IMR-90 (cell line): ENCODE measurements around the gene CDK17.

ENCODE experiments used
- BHLHE40 ChIP-seq: fragments of 150-350 bp; IDR thresholded peaks from 2 replicates; pipeline ENCODE4 v1.6.1; 2016; ENCODE audit warnings: mild to moderate bottlenecking, low read depth, low read length
- CEBPB ChIP-seq: IDR thresholded peaks from 2 replicates; pipeline ENCODE4 v1.6.1; 2012; ENCODE audit warnings: low read depth, low read length, improper control_type of control experiment
- CHD1 ChIP-seq: IDR thresholded peaks from 2 replicates; pipeline ENCODE4 v1.6.1; 2012; ENCODE audit warnings: low read depth, low read length, improper control_type of control experiment
- FOS ChIP-seq: fragments of 150-350 bp; IDR thresholded peaks from 2 replicates; pipeline ENCODE4 v1.6.1; 2016; ENCODE audit warnings: low read depth, low read length
- MAZ ChIP-seq: IDR thresholded peaks from 2 replicates; pipeline ENCODE4 v1.6.1; 2012; ENCODE audit warnings: low read depth, mild to moderate bottlenecking, low read length, improper control_type of control experiment, moderate library complexity, borderline replicate concordance
- MXI1 ChIP-seq: IDR thresholded peaks from 2 replicates; pipeline ENCODE4 v1.6.1; 2012; ENCODE audit warnings: low read depth, mild to moderate bottlenecking, low read length, moderate library complexity, borderline replicate concordance
- NFE2L2 ChIP-seq: fragments of 150-350 bp; IDR thresholded peaks from 2 replicates; pipeline ENCODE4 v1.6.1; 2016; ENCODE audit warnings: low read depth, mild to moderate bottlenecking, low read length
- POLR2A ChIP-seq: IDR thresholded peaks from 2 replicates; pipeline ENCODE4 v1.6.1; 2012; ENCODE audit warnings: mild to moderate bottlenecking, low read depth, low read length
- RAD21 ChIP-seq: IDR thresholded peaks from 2 replicates; pipeline ENCODE4 v1.6.1; 2012; ENCODE audit warnings: low read length, improper control_type of control experiment
- RFX5 ChIP-seq: IDR thresholded peaks from 2 replicates; pipeline ENCODE4 v1.8.0; 2012; ENCODE audit warnings: low read depth, mild to moderate bottlenecking, low read length, moderate library complexity
- SMC3 ChIP-seq: fragments of 150-350 bp; IDR thresholded peaks from 2 replicates; pipeline ENCODE4 v1.6.1; 2016; ENCODE audit warnings: low read depth, mild to moderate bottlenecking, antibody characterized with exemption, low read length, moderate library complexity
- TF ChIP-seq, protein P1 (sequence below): conservative IDR thresholded peaks from 2 replicates; pipeline ENCODE4 v1.5.1; 2012; ENCODE audit warnings: mild to moderate bottlenecking, low read depth, low read length, improper control_type of control experiment
- TF ChIP-seq, protein P2 (sequence below): fragments of 150-350 bp; IDR thresholded peaks from 2 replicates; pipeline ENCODE4 v1.6.1; 2016; ENCODE audit warnings: low read depth, mild to moderate bottlenecking, low read length, moderate library complexity, borderline replicate concordance

DNA sequence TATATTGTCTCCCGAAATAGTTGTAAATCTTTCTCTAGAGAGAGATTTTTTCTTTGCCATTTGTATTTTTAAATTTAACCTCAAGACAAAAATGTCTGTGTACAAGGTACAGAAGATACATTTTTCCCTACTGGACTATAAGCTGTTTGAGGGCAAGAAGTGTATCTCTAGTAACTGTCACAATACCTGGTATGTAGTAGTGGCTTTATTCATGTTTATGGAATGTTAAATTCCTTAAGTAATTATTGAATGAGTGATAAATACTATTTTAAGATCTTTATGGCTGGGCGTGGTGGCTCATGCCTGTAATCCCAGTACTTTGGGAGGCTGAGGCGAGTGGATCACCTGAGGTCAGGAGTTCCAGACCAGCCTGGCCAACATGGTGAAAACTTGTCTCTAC, 24.4 kb upstream of the CDK17 start:
- TF ChIP-seq, protein P1, sequence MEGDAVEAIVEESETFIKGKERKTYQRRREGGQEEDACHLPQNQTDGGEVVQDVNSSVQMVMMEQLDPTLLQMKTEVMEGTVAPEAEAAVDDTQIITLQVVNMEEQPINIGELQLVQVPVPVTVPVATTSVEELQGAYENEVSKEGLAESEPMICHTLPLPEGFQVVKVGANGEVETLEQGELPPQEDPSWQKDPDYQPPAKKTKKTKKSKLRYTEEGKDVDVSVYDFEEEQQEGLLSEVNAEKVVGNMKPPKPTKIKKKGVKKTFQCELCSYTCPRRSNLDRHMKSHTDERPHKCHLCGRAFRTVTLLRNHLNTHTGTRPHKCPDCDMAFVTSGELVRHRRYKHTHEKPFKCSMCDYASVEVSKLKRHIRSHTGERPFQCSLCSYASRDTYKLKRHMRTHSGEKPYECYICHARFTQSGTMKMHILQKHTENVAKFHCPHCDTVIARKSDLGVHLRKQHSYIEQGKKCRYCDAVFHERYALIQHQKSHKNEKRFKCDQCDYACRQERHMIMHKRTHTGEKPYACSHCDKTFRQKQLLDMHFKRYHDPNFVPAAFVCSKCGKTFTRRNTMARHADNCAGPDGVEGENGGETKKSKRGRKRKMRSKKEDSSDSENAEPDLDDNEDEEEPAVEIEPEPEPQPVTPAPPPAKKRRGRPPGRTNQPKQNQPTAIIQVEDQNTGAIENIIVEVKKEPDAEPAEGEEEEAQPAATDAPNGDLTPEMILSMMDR, result no peak
- TF ChIP-seq BHLHE40 (no peak), FOS (no peak), RAD21 (no peak), MAZ (no peak), POLR2A (no peak), MXI1 (no peak), SMC3 (no peak), RFX5 (no peak), CHD1 (no peak), NFE2L2 (no peak), CEBPB (no peak)
- TF ChIP-seq, protein P2, sequence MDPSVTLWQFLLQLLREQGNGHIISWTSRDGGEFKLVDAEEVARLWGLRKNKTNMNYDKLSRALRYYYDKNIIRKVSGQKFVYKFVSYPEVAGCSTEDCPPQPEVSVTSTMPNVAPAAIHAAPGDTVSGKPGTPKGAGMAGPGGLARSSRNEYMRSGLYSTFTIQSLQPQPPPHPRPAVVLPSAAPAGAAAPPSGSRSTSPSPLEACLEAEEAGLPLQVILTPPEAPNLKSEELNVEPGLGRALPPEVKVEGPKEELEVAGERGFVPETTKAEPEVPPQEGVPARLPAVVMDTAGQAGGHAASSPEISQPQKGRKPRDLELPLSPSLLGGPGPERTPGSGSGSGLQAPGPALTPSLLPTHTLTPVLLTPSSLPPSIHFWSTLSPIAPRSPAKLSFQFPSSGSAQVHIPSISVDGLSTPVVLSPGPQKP, result no peak
